Upper lobe of right lung (tissue), 1 donor: Measurements from ENCODE around the gene ZNF701. TPM values are rescaled to one million over a fixed set of nuclear protein-coding genes. Genes with fewer than 3 reads are reported as not detected.

Experiments used
- ATAC-seq: fragments of 200-7000 bp; cut with Tn5 transposase; one replicate; pipeline ENCODE4 v1.9.1; 2020; ENCODE audit warnings: mild to moderate bottlenecking, moderate library complexity
- DNase-seq: peaks from one replicate; pipeline ENCODE4 v3.0.0-alpha.2; 2020
- H3K27ac ChIP-seq: fragments of 200-600 bp; one replicate; pipeline ENCODE4 v1.8.0; 2022
- H3K27me3 ChIP-seq: fragments of 200-600 bp; one replicate; pipeline ENCODE4 v1.8.0; 2022; ENCODE audit warnings: mild to moderate bottlenecking
- H3K36me3 ChIP-seq: fragments of 200-600 bp; one replicate; pipeline ENCODE4 v1.8.0; 2022
- H3K4me1 ChIP-seq: fragments of 200-600 bp; one replicate; pipeline ENCODE4 v1.8.0; 2022
- H3K4me3 ChIP-seq: fragments of 200-600 bp; one replicate; pipeline ENCODE4 v1.8.0; 2022; ENCODE audit warnings: mild to moderate bottlenecking
- H3K9me3 ChIP-seq: fragments of 200-600 bp; one replicate; pipeline ENCODE4 v1.8.0; 2022
- intact Hi-C: fragments of 100-400 bp; cut with DNase I; formaldehyde crosslinking; loops from one replicate; pipeline ENCODE4 v1.11.0; 2022
- total RNA-seq: library from RNA; stranded (reverse); fragmentation: NEBNext Ultra II Directional; extraction: Animal tissue kit (Norgen Biotek cat#: 25700); gene quantifications from one replicate; pipeline ENCODE4 v1.2.1, GENCODE V29; 2021
- TF ChIP-seq, protein P1 (sequence below): fragments of 200-600 bp; IDR thresholded peaks from one replicate; pipeline ENCODE4 v1.8.0; 2022; ENCODE audit warnings: antibody characterized with exemption
- donor health status: DM: no; HTN: yes; CAD: no; lungs with severe emphysema.

The ZNF701 gene
- total RNA-seq, 1 donor from 2014 or later = 18.5 TPM

DNA sequence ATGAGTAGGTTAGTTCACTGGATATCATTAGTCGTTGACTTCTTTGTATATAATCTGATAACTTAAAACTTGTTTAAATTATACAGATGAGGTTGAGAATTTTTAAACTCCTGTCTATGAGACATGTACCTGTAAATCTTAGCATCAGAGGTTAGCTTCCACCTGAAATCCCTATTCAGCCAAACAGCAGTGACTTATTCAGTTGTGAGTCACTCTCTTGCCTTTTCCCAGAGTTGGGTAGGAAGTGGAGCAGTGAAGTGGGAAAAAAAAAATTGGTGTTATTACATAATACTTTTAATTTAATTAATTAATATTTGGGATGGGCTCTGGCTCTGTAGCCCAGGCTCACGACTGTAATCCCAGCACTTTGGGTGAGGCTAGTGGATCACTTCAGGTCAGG, 32.9 kb downstream of the ZNF701 start:
- H3K27me3 ChIP-seq = no peaks in the 10 kb centered on the region
- no peak overlapping the region for H3K27ac ChIP-seq
- no peaks in the 10 kb centered on the region for H3K9me3 ChIP-seq
- no peaks in the 10 kb centered on the region for H3K36me3 ChIP-seq
- no peak for DNase-seq
- intact Hi-C loops = no loop called here
- no peak for ATAC-seq
- peaks cover 13% of the 10 kb centered on the region for H3K4me1 ChIP-seq
- TF ChIP-seq, protein P1, sequence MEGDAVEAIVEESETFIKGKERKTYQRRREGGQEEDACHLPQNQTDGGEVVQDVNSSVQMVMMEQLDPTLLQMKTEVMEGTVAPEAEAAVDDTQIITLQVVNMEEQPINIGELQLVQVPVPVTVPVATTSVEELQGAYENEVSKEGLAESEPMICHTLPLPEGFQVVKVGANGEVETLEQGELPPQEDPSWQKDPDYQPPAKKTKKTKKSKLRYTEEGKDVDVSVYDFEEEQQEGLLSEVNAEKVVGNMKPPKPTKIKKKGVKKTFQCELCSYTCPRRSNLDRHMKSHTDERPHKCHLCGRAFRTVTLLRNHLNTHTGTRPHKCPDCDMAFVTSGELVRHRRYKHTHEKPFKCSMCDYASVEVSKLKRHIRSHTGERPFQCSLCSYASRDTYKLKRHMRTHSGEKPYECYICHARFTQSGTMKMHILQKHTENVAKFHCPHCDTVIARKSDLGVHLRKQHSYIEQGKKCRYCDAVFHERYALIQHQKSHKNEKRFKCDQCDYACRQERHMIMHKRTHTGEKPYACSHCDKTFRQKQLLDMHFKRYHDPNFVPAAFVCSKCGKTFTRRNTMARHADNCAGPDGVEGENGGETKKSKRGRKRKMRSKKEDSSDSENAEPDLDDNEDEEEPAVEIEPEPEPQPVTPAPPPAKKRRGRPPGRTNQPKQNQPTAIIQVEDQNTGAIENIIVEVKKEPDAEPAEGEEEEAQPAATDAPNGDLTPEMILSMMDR = no peak
- H3K4me3 ChIP-seq = no peak overlapping the region

DNA sequence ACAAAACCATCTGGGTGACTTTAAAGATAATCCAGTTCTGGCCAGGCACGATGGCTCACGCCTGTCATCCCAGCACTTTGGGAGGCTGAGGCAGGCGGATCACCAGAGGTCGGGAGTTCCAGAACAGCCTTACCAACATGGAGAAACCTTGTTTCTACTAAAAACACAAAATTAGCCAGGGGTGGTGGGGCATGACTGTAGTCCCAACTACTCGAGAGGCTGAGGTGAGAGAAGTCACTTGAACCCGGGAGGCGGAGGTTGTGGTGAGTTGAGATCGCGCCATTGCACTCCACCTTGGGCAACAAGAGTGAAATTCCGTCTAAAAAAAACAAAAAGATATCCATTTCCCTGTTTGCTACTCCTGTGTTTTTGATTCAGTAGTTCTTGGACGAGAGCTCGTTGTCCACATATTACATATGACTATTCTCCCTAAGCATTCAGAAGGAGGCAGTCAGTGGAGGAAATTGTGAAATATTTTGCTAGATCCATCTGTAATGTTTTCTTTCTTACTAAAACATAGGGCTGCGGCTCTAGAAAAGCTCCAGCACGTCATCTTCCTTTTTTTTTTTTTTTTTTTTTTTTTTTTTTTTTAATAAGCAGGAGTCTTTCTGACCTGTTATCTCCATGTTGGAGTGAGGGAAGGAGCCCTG, 33.6 kb downstream of the ZNF701 start:
- no peak overlapping the region for H3K27ac ChIP-seq

DNA sequence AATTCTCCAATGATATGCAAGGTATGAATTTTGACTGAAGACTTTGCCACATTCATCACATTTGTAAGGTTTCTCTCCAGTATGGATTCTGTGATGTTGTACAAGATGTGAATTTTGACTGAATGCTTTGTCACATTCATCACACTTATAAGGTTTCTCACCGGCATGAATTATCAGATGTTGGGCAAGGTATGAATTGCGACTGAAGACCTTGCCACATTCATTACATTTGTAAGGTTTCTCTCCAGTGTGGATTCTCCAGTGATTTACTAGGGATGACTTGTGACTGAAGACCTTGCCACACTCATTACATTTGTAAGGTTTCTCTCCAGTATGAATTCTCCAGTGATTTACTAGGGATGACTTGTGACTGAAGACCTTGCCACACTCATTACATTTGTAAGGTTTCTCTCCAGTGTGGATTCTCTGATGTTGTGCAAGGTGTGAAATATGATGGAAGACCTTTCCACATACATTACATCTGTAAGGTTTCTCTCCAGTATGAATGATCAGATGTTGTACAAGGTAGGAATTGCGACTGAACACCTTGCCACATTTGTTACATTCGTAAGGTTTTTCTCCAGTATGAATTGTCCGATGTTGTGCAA, 43.3 kb downstream of the ZNF701 start:
- H3K36me3 ChIP-seq = peaks cover 26% of the 10 kb centered on the region

More for the DNA sequence above, 33.6 kb downstream of the ZNF701 start:
- TF ChIP-seq, protein P1 = no peak
- no peaks in the 10 kb centered on the region for H3K27me3 ChIP-seq
- H3K9me3 ChIP-seq = no peaks in the 10 kb centered on the region
- peaks cover 13% of the 10 kb centered on the region for H3K4me1 ChIP-seq
- no peaks in the 10 kb centered on the region for H3K36me3 ChIP-seq
- intact Hi-C loops = no loop called here
- no peak overlapping the region for H3K4me3 ChIP-seq
- no peak for ATAC-seq
- peak; percentile 22 for DNase-seq

DNA sequence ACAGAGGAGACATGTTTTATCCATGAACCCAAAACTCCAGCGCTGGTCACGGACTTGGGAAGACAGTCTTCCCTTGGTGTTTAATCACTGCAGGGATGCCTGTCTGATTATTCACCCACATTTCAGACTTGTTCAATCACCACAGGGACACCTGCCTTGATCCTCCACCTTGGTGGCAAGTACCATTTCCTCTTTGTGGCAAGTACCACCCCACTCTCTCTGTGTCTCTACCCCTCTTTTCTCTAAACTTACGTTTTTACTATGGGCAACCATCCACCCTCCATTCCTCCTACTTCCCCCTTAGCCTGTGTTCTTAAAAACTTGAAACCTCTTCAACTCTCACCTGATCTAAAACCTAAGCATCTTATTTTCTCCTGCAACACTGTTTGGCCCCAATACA, 51.3 kb downstream of the ZNF701 start:
- TF ChIP-seq, protein P1 = no peak
- intact Hi-C loops = no loop called here
- peaks cover 57% of the 10 kb centered on the region for H3K36me3 ChIP-seq
- no peak for ATAC-seq
- H3K27me3 ChIP-seq = no peaks in the 10 kb centered on the region
- no peaks in the 10 kb centered on the region for H3K9me3 ChIP-seq
- no peak overlapping the region for H3K4me3 ChIP-seq
- no peaks in the 10 kb centered on the region for H3K4me1 ChIP-seq
- no peak for DNase-seq
- H3K27ac ChIP-seq = no peak overlapping the region

More for the DNA sequence above, 43.3 kb downstream of the ZNF701 start:
- Histone ChIP-seq H3K27me3 (no peaks in the 10 kb centered on the region), H3K9me3 (peaks cover 22% of the 10 kb centered on the region), H3K4me3 (no peak overlapping the region), H3K27ac (no peak overlapping the region), H3K4me1 (no peaks in the 10 kb centered on the region)
- TF ChIP-seq, protein P1 = no peak
- no peak for ATAC-seq
- intact Hi-C loops = no loop called here
- DNase-seq = no peak

DNA sequence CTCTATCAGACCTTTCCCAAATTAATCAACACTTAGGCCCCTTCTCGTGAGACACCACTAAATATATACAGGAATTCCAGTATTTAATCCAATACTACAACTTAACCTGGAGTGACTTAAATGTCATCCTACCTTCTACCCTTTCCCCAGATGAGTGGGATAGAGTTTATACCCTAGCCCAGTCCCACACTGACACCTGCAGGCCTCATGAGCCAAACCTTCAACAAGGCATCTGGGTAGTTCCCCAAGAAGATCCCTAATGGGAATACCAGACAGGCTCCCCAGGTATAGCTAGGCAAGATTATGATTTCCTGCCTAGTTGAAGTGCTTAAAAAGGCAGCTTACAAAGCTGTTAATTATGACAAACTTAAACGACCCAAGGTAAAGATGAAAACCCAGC, 52.2 kb downstream of the ZNF701 start:
- TF ChIP-seq, protein P1 = no peak
- Histone ChIP-seq H3K4me1 (no peaks in the 10 kb centered on the region), H3K9me3 (no peaks in the 10 kb centered on the region), H3K36me3 (peaks cover 49% of the 10 kb centered on the region), H3K4me3 (no peak overlapping the region), H3K27ac (no peak overlapping the region), H3K27me3 (no peaks in the 10 kb centered on the region)
- DNase-seq = no peak
- intact Hi-C loops = no loop called here
- ATAC-seq = no peak
